SK-N-SH (cell line): Measurements from ENCODE around the gene CDCA3. TPM values are rescaled to one million over a fixed set of nuclear protein-coding genes. Genes with fewer than 3 reads are reported as not detected.

Source experiments
- CTCF ChIA-PET: fragments of 300-600, 350-600 bp; formaldehyde crosslinking; extraction: SDS; loops from one replicate; lab custom pipeline; 2021; lab: Yijun Ruan, JAX
- POLR2A ChIA-PET: fragments of 350-600 bp; sonication (Branson Sonifier 250); formaldehyde crosslinking; extraction: SDS; loops from one replicate; lab custom pipeline; 2020; ENCODE audit warnings: antibody characterized with exemption, inconsistent platforms; lab: Yijun Ruan, JAX
- DNase-seq: peaks from one replicate; pipeline ENCODE4 v3.0.0; 2012
- H2AFZ ChIP-seq: fragments of 200-600 bp; sonication (generic); 2 replicates; pipeline ENCODE4 v1.8.1; 2016; ENCODE audit warnings: antibody characterized with exemption, mild to moderate bottlenecking, low read depth
- H3F3A ChIP-seq: fragments of 200-600 bp; sonication (generic); replicated peaks from 2 replicates; pipeline ENCODE3; 2016; ENCODE audit warnings: antibody characterized with exemption, mild to moderate bottlenecking; ENCODE audit not compliant: insufficient read depth
- H3K27ac ChIP-seq, 2 experiments: fragments of 200-500 bp in 1 of 2; fragments of 200-600 bp in 1 of 2; sonication (Bioruptor generic) in 1 of 2; sonication (generic), shearing (Covaris generic) in 1 of 2; 2 replicates each; pipeline versions ENCODE4 v1.5.1 to v1.6.1; 2014 to 2016; ENCODE audit warnings: low read depth in 2 of 2, inconsistent platforms in 1 of 2, low read length in 1 of 2, mild to moderate bottlenecking in 1 of 2, mixed read lengths in 1 of 2
- H3K27me3 ChIP-seq: fragments of 200-600 bp; sonication (generic), shearing (Covaris generic); 2 replicates; pipeline ENCODE4 v1.6.1; 2016; ENCODE audit warnings: mixed run types; ENCODE audit not compliant: insufficient read depth
- H3K36me3 ChIP-seq, 2 experiments: fragments of 200-500 bp in 1 of 2; fragments of 200-600 bp in 1 of 2; sonication (Bioruptor generic) in 1 of 2; sonication (generic) in 1 of 2; replicated peaks in 1 of 2; 2 replicates each; pipeline versions ENCODE3 to v1.5.1; 2014 to 2016; ENCODE audit warnings: low read length in 1 of 2, mild to moderate bottlenecking in 1 of 2; ENCODE audit not compliant: insufficient read depth in 2 of 2, control insufficient read depth in 1 of 2
- H3K4me1 ChIP-seq, 2 experiments: fragments of 200-500 bp in 1 of 2; fragments of 200-600 bp in 1 of 2; sonication (Bioruptor generic) in 1 of 2; sonication (generic), shearing (Covaris generic) in 1 of 2; 2 replicates each; pipeline versions ENCODE4 v1.5.1 to v1.6.1; 2014 to 2016; ENCODE audit warnings: low read depth in 1 of 2, low read length in 1 of 2, mixed run types in 1 of 2; ENCODE audit not compliant: insufficient read depth in 2 of 2, control insufficient read depth in 1 of 2
- H3K4me2 ChIP-seq: fragments of 200-600 bp; sonication (generic), shearing (Covaris generic); 2 replicates; pipeline ENCODE4 v1.6.1; 2017; ENCODE audit warnings: mixed run types
- H3K4me3 ChIP-seq, 2 experiments: fragments of 200-500 bp in 1 of 2; fragments of 200-600 bp in 1 of 2; sonication (Bioruptor generic) in 1 of 2; sonication (generic), shearing (Covaris generic) in 1 of 2; 2 replicates each; pipeline versions ENCODE4 v1.5.1 to v1.8.1; 2014 to 2016; ENCODE audit warnings: low read depth in 2 of 2, inconsistent platforms in 1 of 2, low read length in 1 of 2, mild to moderate bottlenecking in 1 of 2, mixed read lengths in 1 of 2, moderate library complexity in 1 of 2
- H3K79me2 ChIP-seq: fragments of 200-600 bp; sonication (generic); 2 replicates; pipeline ENCODE4 v1.8.1; 2017; ENCODE audit warnings: mild to moderate bottlenecking; ENCODE audit not compliant: insufficient read depth
- H3K9ac ChIP-seq: fragments of 200-600 bp; sonication (generic); 2 replicates; pipeline ENCODE4 v1.6.1; 2017; ENCODE audit warnings: mixed run types
- H3K9me2 ChIP-seq: fragments of 200-600 bp; sonication (generic); 2 replicates; pipeline ENCODE4 v1.6.1; 2017; ENCODE audit warnings: mixed run types
- H3K9me3 ChIP-seq: fragments of 200-600 bp; sonication (generic); 2 replicates; pipeline ENCODE4 v1.6.1; 2017; ENCODE audit warnings: mixed run types, mild to moderate bottlenecking, moderate library complexity
- H4K20me1 ChIP-seq: fragments of 200-600 bp; sonication (generic); 2 replicates; pipeline ENCODE4 v1.6.1; 2017; ENCODE audit warnings: mild to moderate bottlenecking, mixed run types; ENCODE audit not compliant: insufficient read depth
- ELF1 ChIP-seq: IDR thresholded peaks from 2 replicates; pipeline ENCODE4 v1.4.0; 2012
- EP300 ChIP-seq, 2 experiments: IDR thresholded peaks; 2 replicates each; pipeline versions ENCODE4 v1.4.0 to v1.6.1; 2012; ENCODE audit warnings: borderline replicate concordance in 1 of 2, low read depth in 1 of 2, low read length in 1 of 2
- FOSL2 ChIP-seq: IDR thresholded peaks from 2 replicates; pipeline ENCODE4 v1.4.0; 2012; ENCODE audit warnings: low read depth, mild to moderate bottlenecking, moderate library complexity, borderline replicate concordance
- FOXJ3 ChIP-seq: sonication (generic); formaldehyde crosslinking; IDR thresholded peaks from 2 replicates; pipeline ENCODE4 v1.5.1; 2020; ENCODE audit warnings: mild to moderate bottlenecking, missing genetic modification reagents
- FOXM1 ChIP-seq: IDR thresholded peaks from 2 replicates; pipeline ENCODE4 v1.4.0; 2012; ENCODE audit warnings: low read depth, mild to moderate bottlenecking
- GABPA ChIP-seq: IDR thresholded peaks from 2 replicates; pipeline ENCODE4 v1.4.0; 2012; ENCODE audit warnings: low read depth, mild to moderate bottlenecking
- GATA2 ChIP-seq: sonication (generic); formaldehyde crosslinking; IDR thresholded peaks from 2 replicates; pipeline ENCODE4 v1.5.0; 2020; ENCODE audit warnings: mild to moderate bottlenecking, missing genetic modification reagents
- MXI1 ChIP-seq: IDR thresholded peaks from 2 replicates; pipeline ENCODE4 v1.6.1; 2012; ENCODE audit warnings: mild to moderate bottlenecking, low read depth, low read length, improper control_type of control experiment
- NFIC ChIP-seq: IDR thresholded peaks from 2 replicates; pipeline ENCODE4 v1.4.0; 2012; ENCODE audit warnings: borderline replicate concordance
- NRF1 ChIP-seq: IDR thresholded peaks from 2 replicates; pipeline ENCODE4 v1.6.1; 2012; ENCODE audit warnings: low read depth, mild to moderate bottlenecking, low read length
- RAD21 ChIP-seq: IDR thresholded peaks from 2 replicates; pipeline ENCODE4 v1.6.1; 2012; ENCODE audit warnings: mild to moderate bottlenecking, low read length
- RCOR1 ChIP-seq: fragments of 150-350 bp; IDR thresholded peaks from 2 replicates; pipeline ENCODE4 v1.6.1; 2017; ENCODE audit warnings: antibody characterized with exemption, low read length
- RFX5 ChIP-seq: IDR thresholded peaks from 2 replicates; pipeline ENCODE4 v1.6.1; 2012; ENCODE audit warnings: mild to moderate bottlenecking, improper control_type of control experiment, low read length
- TCF12 ChIP-seq: IDR thresholded peaks from 2 replicates; pipeline ENCODE4 v1.4.0; 2012
- TEAD4 ChIP-seq: IDR thresholded peaks from 2 replicates; pipeline ENCODE4 v1.4.0; 2012; ENCODE audit warnings: mild to moderate bottlenecking, borderline replicate concordance; ENCODE audit not compliant: insufficient read depth
- USF1 ChIP-seq: IDR thresholded peaks from 2 replicates; pipeline ENCODE4 v1.4.0; 2012; ENCODE audit warnings: low read depth, borderline replicate concordance
- YY1 ChIP-seq: IDR thresholded peaks from 2 replicates; pipeline ENCODE4 v1.4.0; 2012; ENCODE audit warnings: low read depth, mild to moderate bottlenecking
- ZBTB33 ChIP-seq: IDR thresholded peaks from 2 replicates; pipeline ENCODE4 v1.4.0; 2012; ENCODE audit warnings: low read depth, borderline replicate concordance
- WGBS: methylation state at CpG from one replicate; pipeline ENCODE4 v1.1.6; 2017; ENCODE audit warnings: low lambda C conversion rate; 5-methylcytosine and 5-hydroxymethylcytosine counted together
- polyA plus RNA-seq, 3 experiments: library from polyadenylated mRNA; depleted of rRNA; stranded (reverse); fragments of >200 nt; gene quantifications; 2 replicates each; pipeline ENCODE4 v1.2.3, GENCODE V29; 2012

The CDCA3 gene
- polyA plus RNA-seq, 1 of the 3 experiments (the other 2 are of a cell fraction): 33.0 TPM

- TF ChIP-seq RFX5 (no peak), EP300 (IDR thresholded peaks at IDR 0.05; ENCODE audit: borderline replicate concordance in 1 of 2, low read depth in 1 of 2, low read length in 1 of 2) (no peak), YY1 (no peak), RCOR1 (no peak), FOXJ3 (no peak), GABPA (no peak), USF1 (no peak), FOXM1 (no peak), MXI1 (no peak), NFIC (no peak), FOSL2 (no peak), NRF1 (no peak), RAD21 (no peak)
- no peak overlapping the region for H3K9ac ChIP-seq
- WGBS: 95% methylated on average over 6 of the region's 7 CpGs
- no peaks in the 10 kb centered on the region for H3K9me3 ChIP-seq
- H3K4me3 ChIP-seq: no peak overlapping the region
- H3K9me2 ChIP-seq: no peaks in the 10 kb centered on the region
- H3K36me3 ChIP-seq: peaks cover 36 to 49% of the 10 kb centered on the region in 2 experiments
- POLR2A ChIA-PET: no interaction called here
- H3K27ac ChIP-seq: no peak overlapping the region
- DNase-seq: no peak
- H3K79me2 ChIP-seq: peaks cover 38% of the 10 kb centered on the region
- H4K20me1 ChIP-seq: no peaks in the 10 kb centered on the region
- no peaks in the 10 kb centered on the region for H3K27me3 ChIP-seq
- peaks cover 19% of the 10 kb centered on the region for H3F3A ChIP-seq
- no peak overlapping the region for H3K4me2 ChIP-seq
- CTCF ChIA-PET: interaction anchor here (11.9 to 19.4 kb wide), 2 partner anchors 16 to 22 kb away, joined by 164 to 225 read pairs; partner anchors contain the start of genes P3H3, SPSB2 and TPI1
- peaks cover 0 to 7% of the 10 kb centered on the region in 2 experiments; a peak in 1 of 4 replicates for H3K4me1 ChIP-seq
- H2AFZ ChIP-seq: no peak overlapping the region
Measured at GRCh38 chr12:6846316-6846869, 4.7 kb downstream of the CDCA3 start.

DNA sequence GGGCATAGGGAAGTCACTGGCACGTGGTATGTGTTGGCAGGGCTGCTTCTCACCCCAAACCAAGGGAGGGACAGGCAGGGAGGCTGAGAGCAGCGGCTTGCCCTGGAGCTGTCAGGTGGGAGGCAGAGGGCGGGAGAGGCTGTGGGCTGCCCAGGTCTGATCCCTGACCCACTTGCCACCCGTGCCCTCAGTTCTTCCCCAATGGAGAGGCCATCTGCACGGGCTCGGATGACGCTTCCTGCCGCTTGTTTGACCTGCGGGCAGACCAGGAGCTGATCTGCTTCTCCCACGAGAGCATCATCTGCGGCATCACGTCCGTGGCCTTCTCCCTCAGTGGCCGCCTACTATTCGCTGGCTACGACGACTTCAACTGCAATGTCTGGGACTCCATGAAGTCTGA lies 5.7 kb downstream of the CDCA3 start:
- no peak overlapping the region for H2AFZ ChIP-seq
- no peaks in the 10 kb centered on the region for H3K9me2 ChIP-seq
- no peak overlapping the region for H3K9ac ChIP-seq
- H3K36me3 ChIP-seq: peaks cover 36 to 50% of the 10 kb centered on the region in 2 experiments
- TF ChIP-seq RAD21: no peak
- no peak for TF ChIP-seq ELF1
- TF ChIP-seq GATA2 (CRISPR knock-in tag): no peak
- no peak for TF ChIP-seq TEAD4
- TF ChIP-seq ZBTB33: no peak
- TF ChIP-seq TCF12: no peak
- no peak for TF ChIP-seq EP300 (IDR thresholded peaks at IDR 0.05; ENCODE audit: borderline replicate concordance in 1 of 2, low read depth in 1 of 2, low read length in 1 of 2)
- H3K9me3 ChIP-seq: no peaks in the 10 kb centered on the region
- H3K4me3 ChIP-seq: no peak overlapping the region
- H3F3A ChIP-seq: peaks cover 13% of the 10 kb centered on the region
- peaks cover 31% of the 10 kb centered on the region for H3K79me2 ChIP-seq
- H3K4me1 ChIP-seq: peaks cover 0 to 1% of the 10 kb centered on the region in 2 experiments; a peak in 1 of 4 replicates
- H3K27me3 ChIP-seq: no peaks in the 10 kb centered on the region
- H3K4me2 ChIP-seq: no peak overlapping the region
- H3K27ac ChIP-seq: no peak overlapping the region
- ChIA-PET CTCF (interaction anchor here (1.7 to 19.4 kb wide), 2 partner anchors 15 to 24 kb away, joined by 6 to 225 read pairs; partner anchors contain the start of gene P3H3), POLR2A (no interaction called here)
- 91% methylated on average over 17 of the region's 17 CpGs for WGBS
- no peak for DNase-seq
- no peaks in the 10 kb centered on the region for H4K20me1 ChIP-seq
